GM23338 (cell line): ENCODE measurements around the gene AKAP4. TPM values are rescaled to one million over a fixed set of nuclear protein-coding genes. Genes with fewer than 3 reads are reported as not detected.

Experiments used
- CREB1 ChIP-seq: fragments of 250-450 bp; sonication (Bioruptor Pico); IDR thresholded peaks from 2 replicates; pipeline ENCODE4 v1.5.0; 2020; ENCODE audit warnings: low read depth, mild to moderate bottlenecking, moderate library complexity
- CTCF ChIP-seq, 2 experiments: fragments of 200-600 bp in 1 of 2; sonication (generic) in 1 of 2; conservative IDR thresholded peaks; 2 replicates each; pipeline versions ENCODE4 v1.5.1 to v1.6.1; 2016 to 2017; ENCODE audit warnings: antibody characterized with exemption in 2 of 2, low read depth in 2 of 2, mild to moderate bottlenecking in 2 of 2, moderate library complexity in 1 of 2
- JUNB ChIP-seq: IDR thresholded peaks from one replicate; pipeline ENCODE4 v1.6.1; 2016; ENCODE audit warnings: antibody characterized with exemption; ENCODE audit not compliant: unreplicated experiment
- NANOG ChIP-seq: IDR thresholded peaks from 2 replicates; pipeline ENCODE4 v1.6.1; 2016; ENCODE audit warnings: antibody characterized with exemption, borderline replicate concordance
- POLR2AphosphoS5 ChIP-seq: IDR thresholded peaks from 2 replicates; pipeline ENCODE4 v1.6.1; 2016; ENCODE audit warnings: antibody characterized with exemption, low read depth
- ZNF331 ChIP-seq: fragments of 250-450 bp; sonication (Bioruptor Pico); IDR thresholded peaks from 2 replicates; pipeline ENCODE4 v1.5.0; 2020; ENCODE audit warnings: low read depth, mild to moderate bottlenecking, moderate library complexity
- ZNF462 ChIP-seq: fragments of 250-450 bp; sonication (Bioruptor Pico); IDR thresholded peaks from 2 replicates; pipeline ENCODE4 v1.5.0; 2020; ENCODE audit warnings: mild to moderate bottlenecking, moderate library complexity
- polyA plus RNA-seq: library from polyadenylated mRNA; unstranded; fragments of >200 nt; fragmentation: Nextera tagmentation; extraction: Ambion mirVana; gene quantifications from 2 replicates; pipeline ENCODE4 v1.2.1, GENCODE V29; 2016
- small RNA-seq: library from RNA; depleted of rRNA; stranded (forward); fragments of <200 nt; gene quantifications from one replicate; pipeline ENCODE3, GENCODE V24; 2014; ENCODE audit warnings: low replicate concordance
- total RNA-seq: library from RNA; depleted of rRNA; stranded (reverse); fragments of >200 nt; shearing (Covaris generic); gene quantifications from 2 replicates; pipeline ENCODE4 v1.2.3, GENCODE V29; 2014; rRNA removed

AKAP4 gene
- total and polyA plus RNA-seq, 2 experiments from 2014 or later = not detected

- TF ChIP-seq ZNF462 (CRISPR knock-in tag) (no peak), CTCF (conservative IDR thresholded peaks at IDR 0.05; ENCODE audit: low read depth in 2 of 2) (no peak), CREB1 (no peak), POLR2AphosphoS5 (no peak), ZNF331 (CRISPR knock-in tag) (no peak), JUNB (no peak), NANOG (no peak)
Measured at GRCh38 chrX:50147972-50148371, 52.8 kb downstream of the AKAP4 start (continued).

Small RNAs within 50 kb of the gene (small RNA-seq; reads per million reads assigned to genes)
- gene PYY3 (not detected), gene RF00019 (not detected)

Other genes starting within 250 kb of the AKAP4 start
- gene CCNB3, start 3.8 kb upstream of the AKAP4 start, total RNA-seq = 0.74 and 1.2 TPM in 2 replicates
- 0.12 and 0.13 TPM in 2 replicates for gene CCNB3, start 3.8 kb upstream of the AKAP4 start, polyA plus RNA-seq